Activated B cell treated with CpG ODN at 0.5 μM for 24 hours (primary cell): ENCODE results near the gene NEAT1. TPM values are rescaled to one million over a fixed set of nuclear protein-coding genes. Genes with fewer than 3 reads are reported as not detected.

Source experiments
- ATAC-seq: fragments of 200-7000 bp; cut with Tn5 transposase; one replicate; pipeline ENCODE4 v1.10.0; 2021; ENCODE audit warnings: low read depth, mild to moderate bottlenecking, moderate library complexity
- CTCF ChIA-PET: fragments of 350-600 bp; sonication (Branson Sonifier 250); formaldehyde crosslinking; loops from one replicate; lab custom pipeline; 2021; ENCODE audit warnings: antibody characterized with exemption; lab: Charles Lee
- POLR2A ChIA-PET: fragments of 350-600 bp; sonication (Branson Sonifier 250); formaldehyde crosslinking; loops from one replicate; lab custom pipeline; 2021; ENCODE audit warnings: antibody characterized with exemption; lab: Charles Lee
- DNase-seq: peaks from one replicate; pipeline ENCODE4 v3.0.0; 2022
- H3K27ac Mint-ChIP-seq: one replicate; pipeline ENCODE4 v1.8.0; 2020; ENCODE audit warnings: mixed read lengths
- H3K27me3 Mint-ChIP-seq: one replicate; pipeline ENCODE4 v1.8.0; 2021; ENCODE audit warnings: mixed read lengths
- H3K36me3 Mint-ChIP-seq: one replicate; pipeline ENCODE4 v1.8.0; 2021; ENCODE audit warnings: low read depth, mixed read lengths
- H3K4me1 Mint-ChIP-seq: one replicate; pipeline ENCODE4 v1.8.0; 2021; ENCODE audit warnings: mixed read lengths
- H3K4me3 Mint-ChIP-seq: one replicate; pipeline ENCODE4 v1.8.0; 2020; ENCODE audit warnings: mild to moderate bottlenecking, mixed read lengths
- H3K9me3 Mint-ChIP-seq: one replicate; pipeline ENCODE4 v1.8.0; 2020; ENCODE audit warnings: mixed read lengths
- intact Hi-C: fragments of 100-400 bp; cut with micrococcal nuclease; formaldehyde crosslinking; loops from one replicate; pipeline ENCODE4 v1.15.1; 2024
- total RNA-seq: library from RNA; stranded (reverse); gene quantifications from 2 replicates; pipeline ENCODE4 v1.2.3, GENCODE V29; 2022
- TF ChIP-seq, protein P1 (sequence below): fragments of 200-600 bp; IDR thresholded peaks from one replicate; pipeline ENCODE4 v1.8.0; 2022; ENCODE audit warnings: antibody characterized with exemption, mild to moderate bottlenecking

Gene NEAT1
- total RNA-seq, 1 donor from 2014 or later = 699 TPM

- intact Hi-C loops = loop anchor here (1.0 kb wide), 1 partner anchor 14 kb away; no protein-coding TSS in a partner anchor
- POLR2A ChIA-PET = interaction anchor here (0.6 to 19.3 kb wide), 14 partner anchors 9 to 120 kb away, joined by 3 to 3752 read pairs (median 6); partner anchors contain the start of genes MALAT1 and NEAT1
Observed at GRCh38 chr11:65426839-65427690, 4.5 kb downstream of the NEAT1 start.

GRCh38 chr11:65427691-65428577 is 5.3 kb downstream of the NEAT1 start:
- H3K4me1 Mint-ChIP-seq = peaks cover 84% of the 10 kb centered on the region
- peak overlapping the region; percentile 100 for H3K4me3 Mint-ChIP-seq
- ChIA-PET POLR2A (interaction anchor here (0.6 to 19.3 kb wide), 11 partner anchors 10 to 119 kb away, joined by 3 to 3752 read pairs (median 6); partner anchors contain the start of genes MALAT1 and NEAT1), CTCF (interaction anchor here (0.7 kb wide), 1 partner anchor 10 kb away, joined by 3 read pairs; no protein-coding TSS in a partner anchor)
- TF ChIP-seq, protein P1, sequence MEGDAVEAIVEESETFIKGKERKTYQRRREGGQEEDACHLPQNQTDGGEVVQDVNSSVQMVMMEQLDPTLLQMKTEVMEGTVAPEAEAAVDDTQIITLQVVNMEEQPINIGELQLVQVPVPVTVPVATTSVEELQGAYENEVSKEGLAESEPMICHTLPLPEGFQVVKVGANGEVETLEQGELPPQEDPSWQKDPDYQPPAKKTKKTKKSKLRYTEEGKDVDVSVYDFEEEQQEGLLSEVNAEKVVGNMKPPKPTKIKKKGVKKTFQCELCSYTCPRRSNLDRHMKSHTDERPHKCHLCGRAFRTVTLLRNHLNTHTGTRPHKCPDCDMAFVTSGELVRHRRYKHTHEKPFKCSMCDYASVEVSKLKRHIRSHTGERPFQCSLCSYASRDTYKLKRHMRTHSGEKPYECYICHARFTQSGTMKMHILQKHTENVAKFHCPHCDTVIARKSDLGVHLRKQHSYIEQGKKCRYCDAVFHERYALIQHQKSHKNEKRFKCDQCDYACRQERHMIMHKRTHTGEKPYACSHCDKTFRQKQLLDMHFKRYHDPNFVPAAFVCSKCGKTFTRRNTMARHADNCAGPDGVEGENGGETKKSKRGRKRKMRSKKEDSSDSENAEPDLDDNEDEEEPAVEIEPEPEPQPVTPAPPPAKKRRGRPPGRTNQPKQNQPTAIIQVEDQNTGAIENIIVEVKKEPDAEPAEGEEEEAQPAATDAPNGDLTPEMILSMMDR = no peak
- H3K9me3 Mint-ChIP-seq = no peaks in the 10 kb centered on the region
- H3K27me3 Mint-ChIP-seq = no peaks in the 10 kb centered on the region
- peak overlapping the region; percentile 100 for H3K27ac Mint-ChIP-seq
- peaks cover 50% of the 10 kb centered on the region for H3K36me3 Mint-ChIP-seq
- DNase-seq (no peak), ATAC-seq (no peak)
- intact Hi-C loops = no loop called here

More at GRCh38 chr11:65426839-65427690, 4.5 kb downstream of the NEAT1 start:
- ATAC-seq = no peak
- H3K36me3 Mint-ChIP-seq = peaks cover 55% of the 10 kb centered on the region
- CTCF ChIA-PET = interaction anchor here (0.7 to 12.8 kb wide), 2 partner anchors 9 to 77 kb away, joined by 3 to 289 read pairs; partner anchors contain the start of gene MALAT1
- H3K27me3 Mint-ChIP-seq = no peaks in the 10 kb centered on the region
- no peaks in the 10 kb centered on the region for H3K9me3 Mint-ChIP-seq
- peaks cover 79% of the 10 kb centered on the region for H3K4me1 Mint-ChIP-seq
- TF ChIP-seq, protein P1 = no peak
- peak overlapping the region; percentile 100 for H3K4me3 Mint-ChIP-seq
- peak overlapping the region; percentile 100 for H3K27ac Mint-ChIP-seq
- DNase-seq = no peak

- Mint-ChIP-seq H3K27ac (peak overlapping the region; percentile 100), H3K27me3 (no peaks in the 10 kb centered on the region), H3K4me1 (peaks cover 88% of the 10 kb centered on the region), H3K4me3 (peak overlapping the region; percentile 100), H3K9me3 (no peaks in the 10 kb centered on the region), H3K36me3 (peaks cover 48% of the 10 kb centered on the region)
- TF ChIP-seq, protein P1 = no peak
- no peak for DNase-seq
- intact Hi-C loops = no loop called here
- no peak for ATAC-seq
- POLR2A ChIA-PET = interaction anchor here (1.4 to 19.3 kb wide), 6 partner anchors 10 to 73 kb away, joined by 4 to 3752 read pairs (median 12); partner anchors contain the start of genes MALAT1 and NEAT1
- CTCF ChIA-PET = no interaction called here
Observed at GRCh38 chr11:65428578-65429067, 6.0 kb downstream of the NEAT1 start.

GRCh38 chr11:65429068-65429681 is 6.6 kb downstream of the NEAT1 start:
- POLR2A ChIA-PET = interaction anchor here (1.1 to 19.3 kb wide), 8 partner anchors 11 to 73 kb away, joined by 4 to 3752 read pairs (median 12); partner anchors contain the start of genes MALAT1 and NEAT1
- DNase-seq (no peak), ATAC-seq (no peak)
- peaks cover 43% of the 10 kb centered on the region for H3K36me3 Mint-ChIP-seq
- H3K9me3 Mint-ChIP-seq = no peaks in the 10 kb centered on the region
- intact Hi-C loops = no loop called here
- H3K27ac Mint-ChIP-seq = peak overlapping the region; percentile 100
- no peaks in the 10 kb centered on the region for H3K27me3 Mint-ChIP-seq
- CTCF ChIA-PET = interaction anchor here (1.5 kb wide), 1 partner anchor 12 kb away, joined by 3 read pairs; no protein-coding TSS in a partner anchor
- TF ChIP-seq, protein P1 = no peak
- H3K4me1 Mint-ChIP-seq = peaks cover 89% of the 10 kb centered on the region
- H3K4me3 Mint-ChIP-seq = peak overlapping the region; percentile 78
